ENCODE results near the gene DYNC1H1.

The DYNC1H1 gene

DNA sequence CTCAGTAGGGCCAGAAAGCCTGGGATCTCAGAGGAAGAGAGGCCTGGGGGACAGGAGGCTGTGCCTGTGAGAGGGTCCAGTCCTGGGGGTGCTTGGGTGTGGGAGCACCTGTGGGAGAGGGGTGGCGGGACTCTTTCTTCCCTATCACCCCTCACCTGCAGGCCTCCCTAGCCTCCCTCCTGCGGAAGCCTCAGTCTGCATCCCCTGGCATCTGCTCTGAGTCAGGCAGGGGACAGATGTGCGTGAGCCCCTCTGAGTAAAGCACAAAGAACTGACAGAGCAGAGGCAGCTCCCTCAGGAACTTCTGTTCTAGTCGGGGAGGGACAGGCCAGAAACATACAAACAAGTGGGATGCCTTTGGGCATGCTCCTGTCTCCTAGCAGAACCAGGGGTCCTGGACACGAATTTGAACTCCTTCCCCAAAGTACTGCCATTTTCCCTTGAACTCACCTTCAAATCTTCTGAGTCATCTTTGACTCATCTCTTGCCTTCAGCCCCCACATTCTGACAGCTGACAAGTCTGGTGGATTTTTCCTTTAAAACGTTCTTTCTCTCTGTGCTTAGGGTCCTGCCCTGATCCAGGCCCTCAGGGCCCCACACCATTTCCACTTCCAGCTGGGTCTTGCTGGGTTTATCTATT is 131.0 kb downstream of the DYNC1H1 start:
- DNase-seq, result no peak

DNA sequence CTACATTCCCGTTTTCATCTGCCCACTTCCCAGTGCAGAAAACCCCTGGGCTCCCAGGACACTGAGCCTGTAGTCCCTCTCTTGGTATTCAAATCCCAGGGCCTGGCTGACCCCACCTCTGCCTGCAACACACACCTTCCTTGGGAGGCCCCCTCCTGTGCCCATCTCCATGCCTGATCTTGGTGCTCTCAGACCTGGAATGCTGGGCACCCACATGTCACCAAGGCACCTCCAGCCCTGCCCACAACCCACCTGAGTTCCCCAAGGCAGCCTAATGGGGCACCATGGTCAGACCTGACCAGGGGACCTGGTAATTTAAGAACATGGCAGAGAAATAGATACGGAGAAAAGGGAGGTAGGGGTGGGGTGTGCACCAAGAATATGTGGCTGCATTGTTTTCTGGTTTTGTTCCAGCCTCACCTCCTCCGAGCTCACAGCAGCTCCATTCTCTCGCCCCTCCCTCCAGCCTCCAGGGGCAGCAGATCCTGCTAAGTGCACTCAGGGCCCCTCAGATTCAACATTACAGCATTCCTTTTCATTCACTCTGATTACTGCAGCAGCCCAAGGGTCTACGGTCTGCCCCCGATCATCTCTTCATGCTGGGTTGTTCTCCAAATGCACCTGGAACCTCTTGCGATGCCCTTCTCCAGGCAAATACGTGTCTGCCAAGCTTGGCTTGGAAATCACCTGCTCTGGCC is 131.6 kb downstream of the DYNC1H1 start:
- no peak for DNase-seq

DNA sequence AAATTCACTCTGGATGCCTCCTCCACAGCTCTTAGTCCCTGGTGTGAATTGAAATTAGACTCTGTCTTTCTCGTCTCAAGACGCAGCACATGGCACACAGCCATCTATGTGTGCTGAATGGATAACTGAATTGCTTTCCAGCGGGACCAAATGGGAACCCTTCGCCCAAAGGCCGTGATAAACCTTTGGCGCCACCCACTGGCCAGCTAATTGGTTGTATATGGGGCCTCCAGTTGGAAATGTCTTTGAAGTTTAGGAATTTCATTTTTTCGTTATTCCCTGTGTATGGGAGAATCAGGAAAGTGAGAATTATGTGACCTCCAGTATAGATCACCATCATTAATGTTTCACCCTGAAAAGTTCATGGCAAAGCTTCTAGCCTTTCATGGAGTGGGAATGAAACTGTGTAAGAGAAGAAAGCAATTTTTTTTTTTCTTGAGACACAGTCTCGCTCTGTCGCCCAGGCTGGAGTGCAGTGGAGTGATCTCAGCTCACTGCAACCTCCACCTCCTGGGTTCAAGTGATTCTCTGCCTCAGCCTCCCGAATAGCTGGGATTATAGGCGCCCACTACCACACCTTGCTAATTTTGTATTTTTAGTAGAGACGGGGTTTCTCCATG is 132.3 kb downstream of the DYNC1H1 start:
- DNase-seq, result peak; percentile 75

DNA sequence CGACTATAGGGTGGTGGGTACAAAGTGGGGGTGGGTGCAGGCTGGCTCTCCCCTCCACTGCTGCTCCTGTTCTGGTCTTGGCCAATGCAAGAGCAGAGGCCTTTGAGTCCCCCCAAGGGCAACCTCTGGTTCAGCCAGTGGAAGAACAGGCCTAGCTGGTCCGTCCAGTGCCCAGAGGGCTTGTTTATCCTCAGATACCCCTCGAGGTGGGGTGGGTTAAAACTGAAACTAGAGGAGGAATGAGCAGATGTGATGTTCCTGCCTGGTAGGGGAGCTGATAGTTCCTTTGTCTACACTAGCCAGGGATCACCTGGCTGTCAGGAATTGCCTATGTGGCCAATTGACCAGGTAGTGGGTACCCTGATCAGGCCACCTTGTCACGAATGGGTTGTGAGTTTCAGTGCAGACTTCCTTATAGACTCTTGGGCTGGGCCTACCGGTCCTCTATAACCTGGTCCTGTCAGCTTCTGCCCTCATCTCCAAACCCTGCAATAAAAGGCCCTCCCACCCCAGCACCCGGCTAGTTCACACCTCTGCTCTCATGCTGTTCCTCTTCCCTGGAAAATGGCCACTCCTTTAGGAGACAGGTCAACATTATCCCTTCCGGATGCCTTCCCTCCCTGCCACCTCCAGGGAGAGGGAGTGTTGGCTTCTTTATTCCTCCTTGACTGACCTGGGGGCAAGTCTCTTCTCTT is 133.2 kb downstream of the DYNC1H1 start:
- no peak for DNase-seq

DNA sequence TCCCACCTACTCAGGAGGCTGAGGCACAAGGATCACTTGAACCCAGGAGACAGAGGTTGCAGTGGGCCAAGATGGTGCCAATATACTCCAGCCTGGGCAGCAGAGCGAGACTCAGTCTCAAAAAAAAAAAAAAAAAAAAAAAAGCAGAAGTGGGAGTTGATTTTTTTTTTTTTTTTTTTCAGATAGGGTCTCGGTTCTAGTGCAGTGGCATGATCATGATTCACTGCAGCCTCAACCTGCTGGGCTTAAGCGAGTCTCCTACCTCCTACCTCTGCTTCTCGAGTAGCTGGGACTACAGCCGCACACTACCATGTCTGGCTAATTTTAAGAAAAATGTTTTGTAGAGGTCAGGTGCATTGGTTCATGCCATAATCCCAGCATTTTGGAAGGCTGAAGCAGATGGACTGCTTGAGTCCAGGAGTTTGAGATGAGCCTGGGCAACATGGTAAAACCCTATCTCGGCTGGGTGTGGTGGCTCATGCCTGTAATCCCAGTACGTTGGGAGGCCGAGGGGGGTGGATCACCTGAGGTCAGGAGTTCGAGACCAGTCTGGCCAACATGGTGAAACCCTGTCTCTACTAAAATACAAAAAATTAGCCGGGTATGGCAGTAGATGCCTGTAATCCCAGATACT is 138.8 kb downstream of the DYNC1H1 start:
- DNase-seq, result no peak

DNA sequence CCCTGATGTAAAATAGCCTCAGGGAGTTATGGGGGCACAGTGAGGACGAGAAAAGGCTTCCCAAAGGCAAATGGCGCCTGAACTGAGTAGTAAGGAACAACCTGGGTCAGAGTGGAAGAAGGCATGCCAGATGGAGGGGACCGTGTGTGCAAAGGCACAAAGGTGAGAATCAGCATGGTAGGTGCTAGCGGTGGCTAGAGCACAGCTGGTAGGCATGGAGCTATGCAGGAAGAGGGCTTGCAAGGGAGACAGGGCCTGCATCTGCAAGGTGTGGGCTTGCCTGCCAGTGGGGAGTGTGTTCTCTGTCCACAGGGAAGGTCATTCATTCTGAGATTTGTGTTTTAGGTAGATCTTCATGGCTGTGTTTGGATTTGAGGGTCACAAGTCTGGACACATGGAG is 141.0 kb downstream of the DYNC1H1 start:
- no peak for DNase-seq

Measured in CD4-positive, alpha-beta T cell treated with Interleukin-10 for 1 hour (primary cell).